NB4 (cell line): ENCODE measurements around the gene CTIF.

Source experiments
- DNase-seq: peaks from one replicate; pipeline ENCODE4 v3.0.0; 2010; ENCODE audit warnings: low read depth
- H3K4me3 ChIP-seq: one replicate; pipeline ENCODE4 v1.5.1; 2011; ENCODE audit warnings: mild to moderate bottlenecking, low read depth, low read length, moderate library complexity
- MYC ChIP-seq: IDR thresholded peaks from 2 replicates; pipeline ENCODE4 v1.6.1; 2011; ENCODE audit warnings: low read depth, low read length
- POLR2A ChIP-seq: IDR thresholded peaks from 2 replicates; pipeline ENCODE4 v1.6.1; 2011; ENCODE audit warnings: mild to moderate bottlenecking; ENCODE audit not compliant: insufficient read length; ENCODE audit errors: extremely low read depth
- TF ChIP-seq, protein P1 (sequence below): IDR thresholded peaks from one replicate; pipeline ENCODE4 v1.5.1; 2012; ENCODE audit warnings: low read depth, low read length
- TF ChIP-seq, protein P2 (sequence below): IDR thresholded peaks from 2 replicates; pipeline ENCODE4 v1.6.1; 2011; ENCODE audit warnings: low read depth, low read length

The CTIF gene

DNA sequence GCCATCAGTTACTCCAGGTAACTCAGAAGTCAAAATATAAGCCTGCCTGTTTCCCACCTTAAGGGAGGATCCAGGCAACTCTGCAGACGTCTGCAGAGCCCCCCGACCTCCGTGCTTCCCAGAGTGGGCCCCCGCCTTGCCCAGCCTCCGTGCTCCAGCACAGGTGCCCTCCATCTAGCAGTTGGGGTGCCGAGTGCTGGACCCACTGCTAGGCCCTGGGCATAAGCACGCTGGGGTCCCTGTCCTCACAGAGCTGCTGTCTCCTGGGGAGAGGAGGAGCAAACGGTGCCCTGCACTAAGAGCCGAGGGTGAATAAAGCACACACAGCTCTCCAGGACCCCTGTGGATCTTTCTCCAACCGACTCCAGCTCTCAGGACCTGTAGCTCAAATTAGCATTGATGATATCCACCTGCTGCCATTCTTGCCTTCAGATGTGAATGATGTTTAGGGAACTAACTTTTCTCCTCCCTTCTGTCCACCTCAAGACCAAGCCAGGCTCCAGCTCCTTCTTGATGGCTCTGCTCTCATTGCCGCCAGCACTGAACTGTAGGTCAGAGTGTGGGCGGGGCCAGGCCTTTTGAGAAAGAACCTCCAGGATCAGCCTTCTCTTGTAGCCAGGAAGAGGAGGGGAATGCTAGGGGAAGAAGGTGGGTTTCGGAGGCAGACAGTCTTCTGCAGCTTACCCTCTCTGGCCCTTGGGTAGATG lies 290.8 kb downstream of the CTIF start:
- H3K4me3 ChIP-seq: no peak overlapping the region
- TF ChIP-seq MYC: no peak
- TF ChIP-seq, protein P1, sequence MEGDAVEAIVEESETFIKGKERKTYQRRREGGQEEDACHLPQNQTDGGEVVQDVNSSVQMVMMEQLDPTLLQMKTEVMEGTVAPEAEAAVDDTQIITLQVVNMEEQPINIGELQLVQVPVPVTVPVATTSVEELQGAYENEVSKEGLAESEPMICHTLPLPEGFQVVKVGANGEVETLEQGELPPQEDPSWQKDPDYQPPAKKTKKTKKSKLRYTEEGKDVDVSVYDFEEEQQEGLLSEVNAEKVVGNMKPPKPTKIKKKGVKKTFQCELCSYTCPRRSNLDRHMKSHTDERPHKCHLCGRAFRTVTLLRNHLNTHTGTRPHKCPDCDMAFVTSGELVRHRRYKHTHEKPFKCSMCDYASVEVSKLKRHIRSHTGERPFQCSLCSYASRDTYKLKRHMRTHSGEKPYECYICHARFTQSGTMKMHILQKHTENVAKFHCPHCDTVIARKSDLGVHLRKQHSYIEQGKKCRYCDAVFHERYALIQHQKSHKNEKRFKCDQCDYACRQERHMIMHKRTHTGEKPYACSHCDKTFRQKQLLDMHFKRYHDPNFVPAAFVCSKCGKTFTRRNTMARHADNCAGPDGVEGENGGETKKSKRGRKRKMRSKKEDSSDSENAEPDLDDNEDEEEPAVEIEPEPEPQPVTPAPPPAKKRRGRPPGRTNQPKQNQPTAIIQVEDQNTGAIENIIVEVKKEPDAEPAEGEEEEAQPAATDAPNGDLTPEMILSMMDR: no peak
- TF ChIP-seq, protein P2, sequence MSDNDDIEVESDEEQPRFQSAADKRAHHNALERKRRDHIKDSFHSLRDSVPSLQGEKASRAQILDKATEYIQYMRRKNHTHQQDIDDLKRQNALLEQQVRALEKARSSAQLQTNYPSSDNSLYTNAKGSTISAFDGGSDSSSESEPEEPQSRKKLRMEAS: no peak
- no peak for TF ChIP-seq POLR2A
- no peak for DNase-seq

DNA sequence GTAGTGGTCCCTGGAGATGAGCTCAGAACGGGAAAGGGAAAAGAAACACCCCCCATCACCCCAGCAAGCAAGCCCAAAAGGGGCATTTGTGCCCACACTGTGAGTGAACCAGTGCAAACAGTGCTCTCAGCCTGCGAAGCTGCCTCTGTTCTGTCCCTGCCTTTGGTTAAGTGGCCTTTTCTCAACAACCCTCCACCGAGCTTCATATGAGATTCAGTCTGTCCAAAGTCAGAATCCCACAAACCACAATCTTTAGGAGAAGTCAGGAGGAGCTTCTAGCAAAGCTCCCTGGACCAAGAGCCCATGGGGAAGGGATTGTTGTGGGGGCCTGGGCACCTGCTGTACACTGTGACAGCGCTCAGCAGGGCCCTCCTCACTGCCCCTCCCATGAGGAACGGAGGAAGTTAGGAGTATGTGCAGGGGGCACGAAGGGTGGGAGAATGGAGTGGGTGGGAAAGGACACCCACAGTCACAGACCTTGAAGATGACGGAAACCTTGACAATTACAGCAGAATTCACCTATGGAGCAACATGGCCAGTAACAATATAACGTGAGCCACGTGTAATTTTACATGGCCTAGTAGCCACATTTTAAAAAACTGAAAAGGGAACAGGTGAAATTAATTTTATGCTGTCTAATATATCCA lies 292.4 kb downstream of the CTIF start:
- TF ChIP-seq, protein P2: no peak
- TF ChIP-seq MYC: no peak
- TF ChIP-seq POLR2A: no peak
- TF ChIP-seq, protein P1: no peak
- no peak for DNase-seq
- no peak overlapping the region for H3K4me3 ChIP-seq

DNA sequence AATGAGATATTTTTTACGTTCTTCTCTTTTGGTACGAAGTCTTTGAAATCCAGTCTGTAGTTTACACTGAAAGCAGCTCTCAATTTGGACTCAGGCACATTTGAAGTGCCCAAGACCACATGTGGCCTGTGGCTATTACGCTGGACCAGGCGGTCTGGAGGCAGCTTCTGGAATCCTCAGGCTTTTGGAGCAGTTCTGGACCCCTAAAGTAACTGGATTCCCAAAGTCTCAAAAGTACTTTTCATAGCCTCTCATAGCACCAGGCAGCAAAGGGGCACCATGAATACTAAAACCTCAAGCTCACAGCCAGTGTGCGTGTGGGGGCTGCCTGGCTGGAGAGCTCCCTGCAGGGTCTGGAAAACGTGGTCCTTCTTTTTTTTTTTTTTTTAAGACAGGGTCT lies 293.0 kb downstream of the CTIF start:
- TF ChIP-seq, protein P1: no peak
- TF ChIP-seq POLR2A: no peak
- TF ChIP-seq MYC: no peak
- TF ChIP-seq, protein P2: no peak
- no peak for DNase-seq
- no peak overlapping the region for H3K4me3 ChIP-seq

DNA sequence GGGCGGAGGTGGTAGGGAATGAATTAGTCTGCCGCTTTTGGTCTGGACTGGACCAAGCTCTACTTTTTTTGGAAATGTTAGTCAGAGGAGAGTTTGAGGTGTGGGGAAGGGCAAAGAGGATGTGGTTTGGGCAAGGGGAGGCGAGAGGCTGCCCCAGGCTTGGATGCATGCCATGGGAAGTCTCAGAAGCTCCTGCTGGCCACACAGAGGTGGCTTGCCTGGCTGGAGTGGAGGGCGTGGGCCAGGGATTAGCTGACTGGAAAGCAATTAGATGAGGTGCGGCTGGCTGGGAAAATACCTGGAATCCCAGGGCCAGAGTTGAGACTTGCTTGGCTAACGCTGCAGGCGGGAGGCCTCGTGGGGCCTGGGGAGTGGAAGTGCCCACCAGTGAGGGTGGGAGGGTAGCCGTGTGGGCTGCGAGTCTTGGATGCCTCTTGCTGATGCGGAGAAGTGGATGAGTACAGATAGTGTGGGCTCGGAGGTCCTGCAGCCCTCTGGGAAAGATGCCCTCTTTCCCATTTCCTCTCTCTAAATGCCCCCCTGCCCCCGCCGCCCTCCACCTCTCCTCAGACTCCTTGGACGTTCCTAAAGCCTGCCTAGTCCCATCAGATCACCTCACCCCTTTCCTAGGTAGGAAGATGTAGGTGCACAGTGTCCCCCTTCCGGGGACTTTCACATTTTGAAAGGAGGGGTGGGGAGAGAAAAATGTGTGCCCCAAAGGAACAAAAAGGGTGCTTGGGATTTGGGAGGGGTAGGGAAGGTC lies 294.3 kb downstream of the CTIF start:
- no peak overlapping the region for H3K4me3 ChIP-seq
- TF ChIP-seq MYC (no peak), POLR2A (no peak)
- TF ChIP-seq, protein P2: no peak
- TF ChIP-seq, protein P1: no peak
- DNase-seq: peak; percentile 69

DNA sequence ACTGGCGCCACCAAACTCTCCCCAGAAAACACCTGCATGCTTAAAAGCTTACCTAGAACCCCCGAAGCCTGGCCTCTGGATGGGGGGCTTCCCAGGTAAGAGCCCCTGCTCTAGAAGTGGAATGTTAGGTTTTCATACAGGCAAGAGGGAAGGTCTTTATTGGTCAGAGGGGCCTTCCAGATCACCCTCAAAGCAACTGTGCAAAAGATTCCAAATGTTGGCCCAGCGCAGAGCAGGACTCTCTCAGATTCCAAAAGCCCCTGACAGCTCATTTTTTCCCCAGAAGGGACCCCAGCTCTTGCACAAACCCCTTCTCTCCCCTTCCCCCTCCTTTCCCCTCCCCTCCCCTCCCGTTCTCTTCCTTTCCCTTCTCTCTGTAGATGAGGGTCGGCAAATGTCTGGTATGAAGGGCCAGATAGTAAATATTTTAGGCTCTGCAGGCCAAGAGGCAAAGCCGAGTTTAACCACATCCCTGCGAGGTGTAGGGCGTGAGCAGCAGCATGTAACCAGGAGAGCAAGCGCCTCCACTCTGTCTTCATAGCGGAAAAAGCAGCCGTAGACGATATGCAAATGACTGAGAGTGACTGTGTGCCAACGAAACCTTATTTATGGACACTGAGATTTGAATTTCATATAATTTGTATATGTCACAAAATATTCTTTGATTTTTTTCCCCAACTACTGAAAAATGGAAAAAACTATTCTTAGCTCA lies 295.0 kb downstream of the CTIF start:
- TF ChIP-seq, protein P2: no peak
- TF ChIP-seq POLR2A: no peak
- no peak for TF ChIP-seq MYC
- TF ChIP-seq, protein P1: no peak
- DNase-seq: peak; percentile 51

More for the DNA sequence above, 295.0 kb downstream of the CTIF start:
- H3K4me3 ChIP-seq: no peak overlapping the region
